GM18517 (cell line): ENCODE data around the gene KIAA0825.
A peak's percentile ranks its signal among the peaks of the same experiment; 100 is the strongest.

ENCODE experiments used
- ATAC-seq: cut with Tn5 transposase; IDR thresholded peaks from one replicate; pipeline ENCODE4 v1.9.1; 2021; ENCODE audit warnings: mild to moderate bottlenecking, moderate library complexity; ENCODE audit not compliant: unreplicated experiment

The KIAA0825 gene, protein sequence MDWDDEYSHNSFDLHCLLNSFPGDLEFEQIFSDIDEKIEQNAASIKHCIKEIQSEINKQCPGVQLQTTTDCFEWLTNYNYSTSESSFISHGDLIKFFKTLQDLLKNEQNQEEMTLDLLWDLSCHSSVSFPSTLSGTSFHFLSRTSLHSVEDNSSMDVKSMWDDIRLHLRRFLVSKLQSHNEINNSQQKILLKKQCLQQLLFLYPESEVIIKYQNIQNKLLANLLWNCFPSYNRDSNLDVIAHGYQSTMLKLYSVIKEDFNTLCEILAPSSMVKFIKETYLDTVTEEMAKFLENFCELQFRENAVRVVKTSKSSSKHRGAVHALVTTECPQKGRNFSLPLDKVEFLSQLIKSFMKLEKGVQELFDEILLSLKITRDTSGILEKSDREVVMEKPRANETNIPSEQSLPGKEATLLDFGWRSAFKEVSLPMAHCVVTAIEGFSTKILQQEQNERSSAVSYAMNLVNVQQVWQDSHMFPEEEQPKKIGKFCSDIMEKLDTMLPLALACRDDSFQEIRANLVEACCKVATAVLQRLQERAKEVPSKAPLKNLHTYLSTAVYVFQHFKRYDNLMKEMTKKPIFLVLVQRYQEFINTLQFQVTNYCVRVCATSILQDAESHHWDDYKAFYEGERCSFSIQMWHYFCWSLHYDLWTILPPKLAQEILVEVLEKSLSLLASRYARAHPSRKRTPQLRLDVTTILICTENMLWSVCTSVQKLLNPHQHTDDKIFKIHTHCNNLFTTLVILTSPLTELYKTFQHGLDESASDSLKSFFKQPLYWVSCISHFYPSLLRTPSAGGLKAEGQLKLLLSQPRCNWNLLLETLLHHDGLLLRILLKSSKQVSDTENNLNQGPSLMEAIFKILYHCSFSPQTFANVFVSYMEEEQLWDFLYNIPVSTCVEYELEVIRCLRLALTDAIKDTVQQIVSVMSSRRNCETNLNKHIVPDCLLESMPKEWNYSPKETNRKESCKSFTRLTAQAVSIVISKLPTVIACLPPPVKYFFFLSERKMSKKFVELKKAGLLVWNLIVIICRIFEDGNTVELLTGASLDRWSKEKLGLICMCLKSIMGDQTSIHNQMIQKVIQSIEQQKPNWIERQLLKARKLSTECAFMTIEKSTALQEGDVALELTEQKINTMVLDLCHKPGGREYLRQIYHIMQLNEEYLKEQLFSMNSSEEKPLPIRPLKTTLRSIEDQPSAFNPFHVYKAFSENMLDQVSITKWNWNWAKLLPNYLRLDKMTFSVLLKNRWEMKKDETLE (N-terminal part only)

DNA sequence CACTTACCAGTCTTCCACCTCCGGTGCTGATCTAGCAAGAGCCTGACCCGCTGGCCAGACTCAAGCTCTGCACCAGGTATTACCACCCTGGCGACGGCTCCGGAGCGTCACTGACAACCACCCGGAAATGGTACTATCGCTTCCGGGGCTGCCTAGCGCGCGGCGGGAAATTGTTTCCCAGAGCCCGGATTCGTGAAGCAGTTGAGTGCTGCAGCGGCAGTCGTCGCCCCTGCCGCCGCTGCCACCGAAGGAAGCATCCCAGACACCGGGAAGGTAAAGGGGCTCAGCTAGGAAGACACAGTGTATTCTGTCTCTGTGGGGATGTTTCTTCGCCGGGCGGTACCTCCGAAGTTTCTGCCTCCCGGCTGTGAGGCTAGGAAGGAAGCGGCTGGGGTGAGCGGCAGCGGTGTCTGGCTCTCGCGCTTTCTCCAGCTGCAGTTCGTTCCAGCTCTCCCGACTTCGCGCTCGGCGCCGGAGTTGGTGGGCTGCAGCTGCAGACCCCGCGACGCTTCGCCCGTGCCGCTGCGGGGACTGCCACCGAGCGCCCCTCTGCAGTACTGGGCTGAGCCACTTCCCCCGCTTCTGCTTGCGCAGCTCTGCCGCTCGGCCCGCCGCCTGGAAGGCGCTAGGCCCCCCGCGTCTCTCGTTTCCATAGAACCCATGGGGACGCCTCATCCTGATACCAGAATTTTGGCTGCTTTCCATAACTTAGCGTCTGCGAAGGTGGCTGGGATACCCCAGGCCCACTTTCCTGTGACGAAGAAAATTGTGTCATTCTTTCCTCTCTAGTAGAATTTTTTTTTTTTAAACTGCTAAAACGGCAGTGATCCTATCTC, at the start of gene KIAA0825, which contains the start of gene SLF1:
KIAA0825 (minus strand) TSS at position 112 of the 836 bp plus-strand sequence. CDS start 81,478 bp downstream, outside the sequence.
SLF1 (plus strand) TSS at position 177 of the 836 bp plus-strand sequence. CDS start 10,142 bp downstream, outside the sequence.
- peak; percentile 95 for ATAC-seq

GRCh38 chr5:94667937-94668336, 49.5 kb upstream of the KIAA0825 start:
- ATAC-seq, result no peak

- no peak for ATAC-seq
These were observed 42.7 kb upstream of the KIAA0825 start for GRCh38 chr5:94661086-94661485.

GRCh38 chr5:94660506-94660905, 42.1 kb upstream of the KIAA0825 start:
- no peak for ATAC-seq

DNA sequence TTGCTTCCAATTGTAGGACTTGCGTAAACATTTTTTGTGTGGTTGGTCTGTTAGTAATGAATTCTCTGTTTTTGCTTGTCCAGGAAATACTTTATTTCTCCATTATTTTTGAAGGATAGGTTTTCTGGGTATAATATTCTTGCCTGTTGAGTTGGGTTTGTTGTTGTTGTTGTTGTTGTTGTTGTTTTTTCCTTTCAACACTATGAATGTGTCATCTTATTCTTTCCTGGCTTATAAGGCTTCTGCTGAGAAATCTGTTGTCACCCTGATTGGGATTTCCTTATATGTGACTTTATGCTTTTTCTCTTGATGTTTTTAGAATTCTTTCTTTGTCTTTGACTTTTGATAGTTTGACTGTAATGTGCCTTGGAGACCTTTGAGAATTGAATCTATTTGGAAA, 39.9 kb upstream of the KIAA0825 start:
- no peak for ATAC-seq

DNA sequence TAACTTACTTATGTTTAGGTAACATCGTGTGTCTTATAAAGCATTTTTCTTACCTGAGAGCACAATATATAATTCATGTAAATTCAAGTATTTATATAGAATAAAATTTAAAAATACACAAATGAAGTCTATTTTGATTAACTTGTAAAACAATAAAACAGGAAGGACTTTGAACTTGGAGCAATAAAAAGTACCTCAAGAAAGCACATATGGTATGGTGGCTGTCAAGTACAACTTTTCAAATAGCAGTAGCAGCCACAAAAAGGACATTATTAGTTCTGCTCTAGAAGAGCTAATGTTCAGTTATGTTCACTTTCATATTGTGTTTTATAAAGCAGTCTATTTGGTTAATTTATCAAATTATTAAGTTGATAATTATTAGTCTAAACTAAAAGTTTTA, 31.5 kb upstream of the KIAA0825 start:
- no peak for ATAC-seq

DNA sequence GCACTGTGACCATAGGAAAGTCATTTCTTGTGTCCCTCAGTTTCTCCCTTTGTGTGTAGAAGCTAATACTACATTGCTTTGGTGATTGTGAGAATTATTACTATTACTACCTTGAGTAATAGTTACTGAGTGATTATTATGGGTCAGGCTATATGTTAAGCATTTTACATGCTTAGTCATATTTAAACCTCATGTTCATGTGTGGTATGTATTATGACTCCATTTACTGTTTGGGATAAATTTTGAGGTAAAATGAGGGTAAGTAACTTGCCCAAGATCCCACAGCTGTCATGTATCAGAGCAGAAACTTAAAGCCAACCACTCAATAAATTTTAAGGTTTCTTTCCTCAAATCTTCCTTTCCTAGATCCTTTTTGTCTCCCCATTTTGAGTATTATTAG, 28.4 kb upstream of the KIAA0825 start:
- ATAC-seq, result no peak

- ATAC-seq, result no peak
These were observed 26.6 kb upstream of the KIAA0825 start for GRCh38 chr5:94645053-94645452.

- no peak for ATAC-seq
These were observed 21.8 kb upstream of the KIAA0825 start for GRCh38 chr5:94640176-94640575.

DNA sequence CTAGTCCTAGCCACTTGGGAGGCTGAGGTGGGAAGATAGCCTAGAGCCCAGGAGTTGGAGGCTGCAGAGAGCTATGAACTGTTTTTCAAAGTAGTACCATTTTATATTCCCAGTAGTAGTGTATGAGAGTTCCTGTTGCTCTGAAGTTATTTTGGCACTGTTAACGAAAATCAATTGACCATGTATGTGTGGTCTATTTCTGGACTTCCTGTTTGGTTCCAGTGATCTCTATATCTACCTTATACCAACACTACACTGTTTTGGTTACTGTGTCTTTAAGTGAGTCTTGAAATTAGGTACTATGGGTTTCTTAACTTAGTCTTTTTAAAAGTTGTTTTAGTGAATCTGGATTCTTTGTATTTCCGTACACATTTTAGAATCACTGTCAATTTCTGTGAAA, 13.6 kb upstream of the KIAA0825 start:
- peak; percentile 95 for ATAC-seq

GRCh38 chr5:94627191-94627590, 8.8 kb upstream of the KIAA0825 start:
- ATAC-seq, result no peak

GRCh38 chr5:94623877-94624276, 5.5 kb upstream of the KIAA0825 start:
- ATAC-seq, result no peak

- ATAC-seq, result no peak
These were observed 4.6 kb upstream of the KIAA0825 start for GRCh38 chr5:94623011-94623410.

- ATAC-seq, result no peak
These were observed 3.4 kb upstream of the KIAA0825 start for GRCh38 chr5:94621763-94622162.

DNA sequence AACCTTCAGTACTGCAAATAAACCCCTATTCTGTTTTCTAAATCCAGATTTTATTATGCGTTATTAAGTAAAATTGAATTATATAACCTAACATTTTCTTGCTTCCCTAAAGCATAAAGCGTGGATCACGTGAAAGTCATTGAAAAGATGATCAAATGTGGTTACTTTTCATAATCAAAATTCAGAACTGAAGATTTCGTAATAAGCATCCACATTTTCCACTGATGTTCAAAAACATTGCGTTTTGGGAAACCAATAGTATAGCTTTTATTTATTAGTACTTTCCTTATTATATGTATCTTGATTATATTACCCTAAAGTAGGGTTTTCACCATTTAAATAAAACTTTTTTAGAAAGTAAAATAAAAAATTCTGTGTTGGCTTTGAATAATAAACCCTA, 1.9 kb upstream of the KIAA0825 start:
- ATAC-seq, result no peak

DNA sequence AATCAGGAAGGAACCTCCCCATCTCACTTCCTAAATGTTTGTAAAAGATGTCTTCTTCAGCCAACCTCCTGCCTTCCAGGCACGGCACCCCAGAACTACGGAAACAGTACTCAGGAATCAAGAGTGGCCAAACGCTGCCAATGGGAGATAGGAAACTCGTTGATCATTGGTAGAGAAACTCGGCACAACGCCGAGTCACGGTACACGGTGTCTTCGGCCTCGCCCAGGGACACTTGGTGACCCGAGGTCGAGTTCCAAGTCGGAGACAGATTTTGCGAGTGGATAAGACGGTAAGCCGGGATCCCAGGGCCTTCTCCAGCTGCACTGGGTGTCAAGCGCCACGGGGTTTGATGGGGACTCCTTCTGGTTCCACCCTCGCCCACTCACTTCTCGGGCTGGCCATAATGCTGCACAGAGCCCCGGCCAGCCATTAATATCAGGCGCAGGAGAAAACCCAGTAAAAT, 343 bp downstream of the KIAA0825 start:
- ATAC-seq, result peak; percentile 20

DNA sequence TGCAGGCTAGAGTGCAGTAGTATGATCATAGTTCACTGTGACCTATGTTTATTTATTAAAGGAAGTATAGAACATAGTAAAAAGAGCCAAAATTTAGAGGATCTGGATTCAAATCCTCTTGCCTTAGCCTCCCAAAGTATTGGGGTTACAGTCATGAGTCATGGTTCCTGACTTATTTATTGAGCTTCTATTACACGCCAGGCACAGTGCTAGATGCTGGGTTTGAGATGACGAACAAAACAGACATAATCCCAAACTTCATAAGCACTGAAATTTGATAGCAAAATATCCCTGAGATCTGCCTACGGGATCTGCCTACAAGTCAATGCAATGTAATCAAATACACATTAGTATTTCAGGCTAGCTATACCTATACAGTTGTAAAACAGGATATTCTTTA, 2.5 kb downstream of the KIAA0825 start:
- no peak for ATAC-seq

DNA sequence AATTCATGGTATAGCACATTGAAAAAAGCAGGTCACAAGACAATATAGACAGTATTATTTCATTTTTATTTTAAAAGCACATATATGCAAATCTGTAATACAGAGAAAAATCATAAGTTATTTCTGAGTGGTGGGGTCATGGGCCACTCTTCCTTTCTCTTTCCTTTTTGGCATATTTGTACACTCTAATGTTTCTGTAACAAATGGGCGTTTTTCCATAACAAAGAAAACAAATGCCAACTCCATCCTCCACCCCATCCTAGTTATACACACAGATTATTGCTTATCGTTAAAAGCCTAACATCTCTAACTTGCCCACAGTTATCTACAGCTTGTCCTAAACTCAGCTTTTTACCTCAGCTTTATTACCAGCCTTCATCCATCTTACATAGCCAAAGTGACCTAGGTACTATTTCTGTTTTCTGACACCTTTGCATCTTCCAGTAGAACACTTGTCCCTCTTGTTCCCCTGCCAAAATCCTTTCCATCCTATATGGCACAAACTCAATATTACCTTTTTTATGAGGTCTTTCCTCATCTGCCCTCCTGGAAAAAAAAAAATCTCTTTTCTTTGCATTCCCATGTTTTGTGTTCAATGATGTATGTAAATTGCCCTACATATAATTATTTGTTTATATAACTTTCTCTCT, 4.1 kb downstream of the KIAA0825 start:
- ATAC-seq, result no peak

DNA sequence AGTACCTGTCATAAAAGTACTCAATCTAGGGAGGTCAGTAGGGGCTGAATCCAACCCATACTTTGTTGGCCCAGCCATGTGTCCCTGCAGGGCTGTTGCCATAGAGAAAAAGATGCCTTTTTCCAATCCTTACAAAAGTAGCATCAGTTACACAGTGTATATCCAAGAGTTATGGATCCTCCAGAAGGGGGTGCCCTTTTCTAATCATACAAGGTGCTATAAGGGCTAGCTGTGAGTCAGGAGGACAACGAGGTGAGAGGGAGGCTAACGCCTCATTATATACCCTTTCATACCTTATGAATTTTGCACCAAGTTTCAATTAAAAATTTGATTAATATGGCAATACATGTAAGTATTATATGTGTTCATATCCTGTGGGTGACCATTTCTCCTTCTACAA, 4.8 kb downstream of the KIAA0825 start:
- no peak for ATAC-seq
